C4-2B (cell line): ENCODE data around the gene SLC46A2.

Source experiments
- H3K27ac ChIP-seq: fragments of 450-650 bp; 2 replicates; pipeline ENCODE4 v1.5.1; 2017
- ZFX ChIP-seq: fragments of 450-650 bp; IDR thresholded peaks from 2 replicates; pipeline ENCODE4 v1.6.1; 2017
- TF ChIP-seq, protein P1 (sequence below): fragments of 450-650 bp; conservative IDR thresholded peaks from 2 replicates; pipeline ENCODE4 v1.5.1; 2017; ENCODE audit warnings: mild to moderate bottlenecking

The SLC46A2 gene

DNA sequence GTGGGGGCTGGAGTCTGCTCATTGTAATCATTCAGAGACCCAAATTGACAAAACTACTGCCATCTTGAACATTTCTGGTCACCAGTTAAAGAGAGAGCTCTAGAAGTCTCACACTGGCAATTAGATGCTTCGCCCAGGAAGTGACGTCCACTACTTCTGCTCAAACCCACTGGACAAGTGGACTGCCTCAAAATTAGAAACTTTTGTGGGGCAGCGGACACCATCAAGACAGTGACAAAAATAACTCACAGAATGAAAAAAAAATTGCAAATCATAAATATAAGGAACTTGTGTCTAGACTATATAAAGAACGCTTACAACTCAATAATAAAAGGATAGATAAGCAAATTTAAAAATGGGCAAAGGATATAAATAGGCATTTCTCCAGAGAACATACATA, 9.8 kb upstream of the SLC46A2 start:
- H3K27ac ChIP-seq = no peak overlapping the region
- no peak for TF ChIP-seq ZFX
- TF ChIP-seq, protein P1, sequence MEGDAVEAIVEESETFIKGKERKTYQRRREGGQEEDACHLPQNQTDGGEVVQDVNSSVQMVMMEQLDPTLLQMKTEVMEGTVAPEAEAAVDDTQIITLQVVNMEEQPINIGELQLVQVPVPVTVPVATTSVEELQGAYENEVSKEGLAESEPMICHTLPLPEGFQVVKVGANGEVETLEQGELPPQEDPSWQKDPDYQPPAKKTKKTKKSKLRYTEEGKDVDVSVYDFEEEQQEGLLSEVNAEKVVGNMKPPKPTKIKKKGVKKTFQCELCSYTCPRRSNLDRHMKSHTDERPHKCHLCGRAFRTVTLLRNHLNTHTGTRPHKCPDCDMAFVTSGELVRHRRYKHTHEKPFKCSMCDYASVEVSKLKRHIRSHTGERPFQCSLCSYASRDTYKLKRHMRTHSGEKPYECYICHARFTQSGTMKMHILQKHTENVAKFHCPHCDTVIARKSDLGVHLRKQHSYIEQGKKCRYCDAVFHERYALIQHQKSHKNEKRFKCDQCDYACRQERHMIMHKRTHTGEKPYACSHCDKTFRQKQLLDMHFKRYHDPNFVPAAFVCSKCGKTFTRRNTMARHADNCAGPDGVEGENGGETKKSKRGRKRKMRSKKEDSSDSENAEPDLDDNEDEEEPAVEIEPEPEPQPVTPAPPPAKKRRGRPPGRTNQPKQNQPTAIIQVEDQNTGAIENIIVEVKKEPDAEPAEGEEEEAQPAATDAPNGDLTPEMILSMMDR = no peak

DNA sequence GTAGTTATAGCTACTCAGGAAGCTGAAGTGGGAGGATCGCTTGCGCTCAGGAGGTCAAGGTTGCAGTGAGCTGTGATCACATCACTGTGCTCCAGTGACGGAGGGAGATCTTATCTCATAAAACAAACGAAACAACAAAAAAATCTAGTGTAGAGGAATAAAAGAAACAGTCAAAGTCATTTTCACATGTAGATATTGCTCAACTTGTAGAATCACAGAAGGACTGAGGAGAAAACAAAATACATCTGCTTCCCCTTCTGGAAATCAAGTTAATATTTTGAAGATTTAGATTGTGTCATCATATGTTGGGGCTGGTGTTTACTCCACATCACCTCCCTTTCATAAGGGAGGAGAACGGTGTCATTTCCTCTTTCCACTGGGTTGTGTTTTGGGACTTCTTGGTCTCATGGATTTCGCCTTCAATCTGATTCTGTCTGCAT, 8.2 kb upstream of the SLC46A2 start:
- TF ChIP-seq, protein P1 = no peak
- no peak for TF ChIP-seq ZFX
- no peak overlapping the region for H3K27ac ChIP-seq

DNA sequence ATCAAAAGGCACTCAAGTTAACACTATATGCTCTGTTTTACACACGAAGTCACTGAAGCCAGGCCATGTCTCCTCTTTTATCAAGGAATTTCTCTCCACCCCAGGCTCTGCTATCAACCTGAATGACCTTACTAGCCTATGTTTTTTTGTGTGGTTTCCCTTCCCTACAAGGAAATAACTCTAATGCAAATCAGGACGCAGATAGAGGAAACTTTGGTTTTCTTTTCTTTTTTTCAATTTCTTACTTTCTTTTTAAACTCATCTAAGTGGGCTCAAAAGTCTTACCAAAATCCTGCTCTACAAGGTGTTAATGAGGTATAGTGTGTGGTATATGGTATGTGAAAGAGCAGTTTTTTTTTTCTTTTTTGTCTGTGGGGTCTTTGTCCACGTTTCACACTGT, 5.5 kb upstream of the SLC46A2 start:
- no peak overlapping the region for H3K27ac ChIP-seq
- no peak for TF ChIP-seq ZFX
- TF ChIP-seq, protein P1 = no peak

DNA sequence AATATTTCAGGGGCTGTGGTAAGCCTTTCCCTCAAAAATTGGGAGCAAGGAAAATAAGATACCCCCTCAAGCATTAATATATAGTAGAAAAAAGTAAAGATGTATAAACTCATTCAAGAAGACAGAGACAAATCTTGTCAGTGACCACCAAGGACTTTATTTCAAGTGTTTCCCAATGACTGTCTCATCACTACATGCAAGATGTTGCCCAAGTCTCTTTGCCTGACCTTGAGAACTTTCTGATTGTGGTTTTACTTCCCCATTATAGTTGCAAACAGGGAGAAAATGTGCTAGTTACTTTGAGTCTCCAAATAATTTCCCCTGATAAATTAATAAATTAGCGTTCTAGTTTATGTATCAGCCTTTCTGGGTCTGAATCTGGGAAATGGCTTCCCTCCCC, 4.0 kb upstream of the SLC46A2 start:
- no peak overlapping the region for H3K27ac ChIP-seq
- TF ChIP-seq, protein P1 = no peak
- TF ChIP-seq ZFX = no peak

DNA sequence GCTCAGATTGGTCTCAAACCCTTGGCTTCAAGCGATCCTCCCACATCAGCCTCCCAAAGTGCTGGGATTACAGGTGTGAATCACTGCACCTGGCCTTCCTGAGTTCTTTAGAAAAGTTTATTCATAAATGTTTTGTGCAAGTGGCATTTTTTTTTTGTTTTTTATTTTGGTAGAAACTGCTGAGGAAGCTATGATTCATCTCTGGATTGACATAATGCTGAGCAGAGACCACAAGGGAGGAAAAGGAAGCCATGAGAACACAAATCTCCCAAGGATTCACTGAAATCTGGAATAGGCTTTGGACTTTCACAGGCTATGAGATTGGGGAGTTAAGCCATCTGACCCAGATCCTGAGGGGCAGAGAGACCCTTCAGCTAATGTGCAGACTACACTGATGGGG, 3.4 kb upstream of the SLC46A2 start:
- no peak overlapping the region for H3K27ac ChIP-seq
- TF ChIP-seq ZFX = no peak
- TF ChIP-seq, protein P1 = no peak

DNA sequence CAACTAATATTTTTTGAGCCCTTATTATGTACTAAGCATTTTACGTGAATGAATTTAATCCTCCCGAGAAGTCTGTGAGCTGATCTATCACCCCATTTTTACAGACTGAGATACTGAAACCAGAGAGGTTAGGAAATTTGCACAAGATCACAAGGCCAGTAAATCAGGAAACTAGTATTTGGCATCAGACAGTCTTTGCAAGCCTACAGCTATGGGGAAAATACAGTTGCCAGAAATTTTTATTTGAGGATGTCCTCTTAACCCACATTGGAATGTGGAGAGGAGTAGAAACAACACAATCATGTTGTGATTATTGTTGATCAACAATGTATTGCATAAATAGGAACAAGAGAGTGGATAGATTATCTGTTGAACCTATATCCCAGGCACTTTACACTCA, 2.3 kb upstream of the SLC46A2 start:
- no peak overlapping the region for H3K27ac ChIP-seq
- no peak for TF ChIP-seq ZFX
- TF ChIP-seq, protein P1 = no peak

DNA sequence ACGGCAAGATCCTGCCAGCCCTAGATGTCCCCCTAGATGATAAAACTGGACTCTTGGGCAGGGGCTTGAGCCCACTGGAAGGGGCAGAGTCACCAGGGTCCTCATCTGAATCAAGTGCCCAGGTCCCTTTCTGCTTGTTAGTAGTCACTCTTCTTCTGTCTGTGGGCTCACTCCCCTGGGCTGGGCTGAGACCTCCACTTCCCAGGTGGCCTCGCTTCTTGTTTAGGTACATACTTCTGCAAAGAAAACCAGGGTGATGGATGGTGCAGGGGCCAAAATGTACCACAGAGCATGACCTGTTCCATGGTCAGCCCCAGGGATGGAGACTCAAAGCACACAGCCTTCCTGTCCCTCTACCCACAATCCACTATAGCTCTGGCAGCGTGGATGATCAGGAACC, 845 bp upstream of the SLC46A2 start:
- TF ChIP-seq, protein P1 = no peak
- TF ChIP-seq ZFX = no peak
- H3K27ac ChIP-seq = no peak overlapping the region
